ENCODE results near the gene COMP. TPM values are rescaled to one million over a fixed set of nuclear protein-coding genes. Genes with fewer than 3 reads are reported as not detected.

Gene COMP
- total and polyA plus RNA-seq, 10 of the 15 experiments (the other 5 are each of a cell fraction or from before 2014, with no cell fraction given) = 0.17 TPM; not detected in 9

DNA sequence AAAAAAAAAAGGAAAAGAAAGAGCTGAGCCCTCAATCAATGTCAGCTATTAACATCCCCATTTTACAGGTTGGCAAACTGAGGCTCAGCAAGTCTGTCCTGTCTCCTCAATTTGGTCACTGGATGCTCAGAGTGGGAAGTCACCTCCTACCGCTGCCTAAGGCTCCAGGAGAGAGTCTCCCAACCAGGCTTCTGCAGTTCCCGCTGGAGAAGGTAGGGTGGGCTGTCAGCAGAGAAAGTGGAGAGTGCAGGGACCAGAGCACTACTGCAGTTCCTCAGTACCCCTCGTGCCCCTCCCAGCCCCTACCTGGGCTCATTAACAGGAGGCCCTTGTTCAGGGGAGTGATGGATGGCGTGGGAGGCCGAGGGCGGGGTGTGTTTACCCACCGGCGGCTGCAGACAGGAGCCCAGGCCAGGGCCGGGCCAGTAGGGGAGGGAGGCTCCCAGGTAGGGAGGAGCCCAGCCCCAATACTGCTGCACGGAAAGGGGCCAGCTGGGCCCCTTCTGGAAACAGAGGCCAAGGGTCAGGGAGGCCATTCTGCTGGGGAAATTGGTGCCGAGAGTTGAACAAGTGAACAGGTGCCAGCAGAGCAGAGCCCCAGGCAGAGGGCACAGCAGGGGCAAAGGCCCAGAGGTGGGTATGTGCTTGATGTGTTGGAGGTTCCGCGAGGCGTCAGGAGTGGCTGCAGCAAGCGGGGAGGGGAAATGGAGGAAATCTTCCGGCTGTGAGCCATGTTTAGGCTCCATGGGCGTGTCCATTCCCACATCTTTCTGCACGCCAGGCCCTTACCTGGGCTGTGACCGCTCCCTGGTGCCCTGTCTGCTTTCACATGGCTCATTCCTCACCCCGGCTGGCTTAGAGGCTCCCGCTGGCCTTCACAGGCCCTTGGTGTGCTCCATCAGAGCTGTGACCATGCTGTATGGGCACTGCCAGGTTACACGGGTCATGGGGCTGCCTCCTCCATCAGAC lies 7.6 kb upstream of the COMP start:
- no peak overlapping the region for H3K27ac ChIP-seq (ENCODE audit: control insufficient read depth, insufficient read depth)
- H3K27me3 ChIP-seq (replicated peaks in 1 of 2; ENCODE audit: control insufficient read depth in 2 of 2, insufficient read depth in 2 of 2, low read length in 1 of 2) = peaks cover 3 to 5% of the 10 kb centered on the region in 2 experiments
- no peak overlapping the region for H3K4me2 ChIP-seq (ENCODE audit: control insufficient read depth, insufficient read depth)
- SMC1A ChIA-PET (ENCODE audit: uncharacterized antibody, unreplicated experiment) = no interaction called here
- POLR2A ChIA-PET = no interaction called here
- ATAC-seq = no peak
- no peaks in the 10 kb centered on the region for H4K20me1 ChIP-seq (ENCODE audit: control insufficient read depth, insufficient read depth)
- no peak overlapping the region for H3K4me3 ChIP-seq
- DNase-seq (ENCODE audit: low read depth, low spot score) = no peak
- RAD21 ChIA-PET (ENCODE audit: unreplicated experiment) = no interaction called here
- in situ Hi-C loops (cut with MboI) (no loop called here), intact Hi-C loops (cut with micrococcal nuclease; ENCODE audit: unreplicated experiment) (no loop called here)
- no TSS peak for BruUV-seq (replicated peaks)
- TF ChIP-seq ZSCAN29 (IDR thresholded peaks at IDR 0.05) (no peak), MEF2B (IDR thresholded peaks at IDR 0.05; ENCODE audit: partially characterized antibody, poor library complexity, severe bottlenecking) (no peak), CBX3 (IDR thresholded peaks at IDR 0.05; ENCODE audit: borderline replicate concordance, low read depth) (no peak), POLR2AphosphoS2 (IDR thresholded peaks at IDR 0.05; ENCODE audit: low read depth, low read length) (no peak)
- H3K4me1 ChIP-seq (ENCODE audit: control insufficient read depth, insufficient read depth, low read length) = no peaks in the 10 kb centered on the region
- no peaks in the 10 kb centered on the region for H3K79me2 ChIP-seq (ENCODE audit: control insufficient read depth, insufficient read depth, low read length)
- H3K9ac ChIP-seq (ENCODE audit: control insufficient read depth, insufficient read depth, low read length) = no peak overlapping the region
- no peak for FAIRE-seq
- 43% methylated on average over 22 of the region's 22 CpGs for WGBS (ENCODE audit: insufficient coverage, insufficient replicate concordance, low lambda C conversion rate, missing lambda C conversion rate)
- no peak overlapping the region for H2AFZ ChIP-seq (ENCODE audit: control insufficient read depth, low read depth, low read length)
- no peaks in the 10 kb centered on the region for H3K36me3 ChIP-seq (ENCODE audit: control insufficient read depth in 2 of 2, insufficient read depth in 2 of 2, low read length in 1 of 2)
- no peaks in the 10 kb centered on the region; the same call in 2 of the 3 replicates for H3K9me3 ChIP-seq (replicated peaks; ENCODE audit: control insufficient read depth, insufficient read depth, low read length)
- CTCF ChIA-PET = no interaction called here

DNA sequence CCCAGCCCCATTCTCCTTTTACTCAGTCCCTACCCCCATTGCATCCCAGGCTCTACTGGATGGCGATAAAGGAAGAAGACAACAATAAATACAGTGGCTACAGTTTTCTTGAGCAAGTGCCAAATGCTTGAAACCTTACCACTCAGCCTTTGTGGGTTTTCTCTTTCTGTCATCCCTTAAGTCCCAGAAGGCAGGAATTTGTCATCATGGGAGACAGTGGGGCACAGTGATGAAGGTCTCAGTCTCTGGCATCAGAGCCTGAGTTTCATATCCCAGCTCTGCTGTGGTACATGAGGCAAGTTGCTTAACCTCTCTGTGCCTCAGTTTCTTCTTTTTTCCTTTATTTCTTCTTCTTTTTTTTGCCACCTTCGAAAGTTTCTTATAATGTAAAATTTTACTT lies 5.1 kb upstream of the COMP start:
- Histone ChIP-seq H3K27me3 (replicated peaks in 1 of 2; ENCODE audit: control insufficient read depth in 2 of 2, insufficient read depth in 2 of 2, low read length in 1 of 2) (peaks cover 5 to 8% of the 10 kb centered on the region in 2 experiments), H3K9me3 (replicated peaks; ENCODE audit: control insufficient read depth, insufficient read depth, low read length) (no peaks in the 10 kb centered on the region), H3K4me3 (no peak overlapping the region), H3K4me2 (ENCODE audit: control insufficient read depth, insufficient read depth) (no peak overlapping the region), H3K27ac (ENCODE audit: control insufficient read depth, insufficient read depth) (no peak overlapping the region), H4K20me1 (ENCODE audit: control insufficient read depth, insufficient read depth) (no peaks in the 10 kb centered on the region), H3K9ac (ENCODE audit: control insufficient read depth, insufficient read depth, low read length) (no peak overlapping the region), H3K4me1 (ENCODE audit: control insufficient read depth, insufficient read depth, low read length) (no peaks in the 10 kb centered on the region), H3K36me3 (ENCODE audit: control insufficient read depth in 2 of 2, insufficient read depth in 2 of 2, low read length in 1 of 2) (no peaks in the 10 kb centered on the region), H3K79me2 (ENCODE audit: control insufficient read depth, insufficient read depth, low read length) (no peaks in the 10 kb centered on the region), H2AFZ (ENCODE audit: control insufficient read depth, low read depth, low read length) (no peak overlapping the region)
- intact Hi-C loops (cut with micrococcal nuclease; ENCODE audit: unreplicated experiment) (no loop called here), in situ Hi-C loops (cut with MboI) (no loop called here)
- ChIA-PET CTCF (no interaction called here), SMC1A (ENCODE audit: uncharacterized antibody, unreplicated experiment) (no interaction called here), POLR2A (no interaction called here), RAD21 (ENCODE audit: unreplicated experiment) (interaction anchor here (0.6 kb wide), 1 partner anchor 269 kb away, joined by 3 read pairs; no protein-coding TSS in a partner anchor)
- BruUV-seq (replicated peaks) = no TSS peak
- FAIRE-seq (no peak), DNase-seq (ENCODE audit: low read depth, low spot score) (no peak), ATAC-seq (no peak)
- 0% methylated on average over 2 of the region's 2 CpGs for WGBS (ENCODE audit: insufficient coverage, insufficient replicate concordance, low lambda C conversion rate, missing lambda C conversion rate)
- no peak for TF ChIP-seq JUNB (IDR thresholded peaks at IDR 0.05)
- no peak for TF ChIP-seq ZNF622 (IDR thresholded peaks at IDR 0.05)
- no peak for TF ChIP-seq ZSCAN29 (IDR thresholded peaks at IDR 0.05)
- no peak for TF ChIP-seq RAD51 (IDR thresholded peaks at IDR 0.05)
- TF ChIP-seq STAT3 (IDR thresholded peaks at IDR 0.05; ENCODE audit: low read depth, low read length) = no peak
- no peak for TF ChIP-seq MEF2B (IDR thresholded peaks at IDR 0.05; ENCODE audit: partially characterized antibody, poor library complexity, severe bottlenecking)
- TF ChIP-seq NR2F1 (conservative IDR thresholded peaks at IDR 0.05) = no peak
- TF ChIP-seq, protein P1, sequence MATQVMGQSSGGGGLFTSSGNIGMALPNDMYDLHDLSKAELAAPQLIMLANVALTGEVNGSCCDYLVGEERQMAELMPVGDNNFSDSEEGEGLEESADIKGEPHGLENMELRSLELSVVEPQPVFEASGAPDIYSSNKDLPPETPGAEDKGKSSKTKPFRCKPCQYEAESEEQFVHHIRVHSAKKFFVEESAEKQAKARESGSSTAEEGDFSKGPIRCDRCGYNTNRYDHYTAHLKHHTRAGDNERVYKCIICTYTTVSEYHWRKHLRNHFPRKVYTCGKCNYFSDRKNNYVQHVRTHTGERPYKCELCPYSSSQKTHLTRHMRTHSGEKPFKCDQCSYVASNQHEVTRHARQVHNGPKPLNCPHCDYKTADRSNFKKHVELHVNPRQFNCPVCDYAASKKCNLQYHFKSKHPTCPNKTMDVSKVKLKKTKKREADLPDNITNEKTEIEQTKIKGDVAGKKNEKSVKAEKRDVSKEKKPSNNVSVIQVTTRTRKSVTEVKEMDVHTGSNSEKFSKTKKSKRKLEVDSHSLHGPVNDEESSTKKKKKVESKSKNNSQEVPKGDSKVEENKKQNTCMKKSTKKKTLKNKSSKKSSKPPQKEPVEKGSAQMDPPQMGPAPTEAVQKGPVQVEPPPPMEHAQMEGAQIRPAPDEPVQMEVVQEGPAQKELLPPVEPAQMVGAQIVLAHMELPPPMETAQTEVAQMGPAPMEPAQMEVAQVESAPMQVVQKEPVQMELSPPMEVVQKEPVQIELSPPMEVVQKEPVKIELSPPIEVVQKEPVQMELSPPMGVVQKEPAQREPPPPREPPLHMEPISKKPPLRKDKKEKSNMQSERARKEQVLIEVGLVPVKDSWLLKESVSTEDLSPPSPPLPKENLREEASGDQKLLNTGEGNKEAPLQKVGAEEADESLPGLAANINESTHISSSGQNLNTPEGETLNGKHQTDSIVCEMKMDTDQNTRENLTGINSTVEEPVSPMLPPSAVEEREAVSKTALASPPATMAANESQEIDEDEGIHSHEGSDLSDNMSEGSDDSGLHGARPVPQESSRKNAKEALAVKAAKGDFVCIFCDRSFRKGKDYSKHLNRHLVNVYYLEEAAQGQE (IDR thresholded peaks at IDR 0.05; ENCODE audit: low read depth, low read length) = no peak

Measured in GM12878 (cell line).